Upper lobe of left lung (tissue), 6 donors: Measurements from ENCODE around the gene DNMT3A. TPM values are rescaled to one million over a fixed set of nuclear protein-coding genes. Genes with fewer than 3 reads are reported as not detected.

Source experiments
- ATAC-seq, 2 donors: fragments of 200-7000 bp; cut with Tn5 transposase; one replicate each; pipeline ENCODE4 v1.9.1; 2022; ENCODE audit warnings: mild to moderate bottlenecking in 2 of 2, moderate library complexity in 2 of 2; ENCODE audit not compliant: low FRiP score in 2 of 2
- DNase-seq, 2 donors: peaks; one replicate each; pipeline ENCODE4 v3.0.0-alpha.2; 2019 to 2020
- H3K27ac ChIP-seq, 4 donors: fragments of 200-600 bp; sonication (generic); one replicate each; pipeline ENCODE4 v1.5.1; 2016 to 2019
- H3K27me3 ChIP-seq, 4 donors: fragments of 200-600 bp; sonication (generic); one replicate each; pipeline ENCODE4 v1.5.1; 2017 to 2019
- H3K36me3 ChIP-seq, 4 donors: fragments of 200-600 bp; sonication (generic); one replicate each; pipeline ENCODE4 v1.5.1; 2016 to 2019
- H3K4me1 ChIP-seq, 4 donors: fragments of 200-600 bp; sonication (generic); one replicate each; pipeline ENCODE4 v1.5.1; 2018 to 2019
- H3K4me3 ChIP-seq, 4 donors: fragments of 200-600 bp; sonication (generic); one replicate each; pipeline ENCODE4 v1.5.1; 2017 to 2019; ENCODE audit warnings: mild to moderate bottlenecking in 2 of 4, moderate library complexity in 1 of 4
- H3K9me3 ChIP-seq, 4 donors: fragments of 200-600 bp; sonication (generic); one replicate each; pipeline ENCODE4 v1.5.1; 2018 to 2019
- EP300 ChIP-seq, 4 donors: sonication (generic); formaldehyde crosslinking; IDR thresholded peaks; one replicate each; pipeline ENCODE4 v1.5.1; 2017; ENCODE audit warnings: antibody characterized with exemption in 4 of 4, control low read depth in 2 of 4
- POLR2A ChIP-seq, 4 donors: fragments of 450-650 bp; IDR thresholded peaks; one replicate each; pipeline ENCODE4 v1.5.1; 2016 to 2017; ENCODE audit warnings: antibody characterized with exemption in 4 of 4, mild to moderate bottlenecking in 2 of 4
- POLR2AphosphoS5 ChIP-seq, 2 donors: sonication (generic); formaldehyde crosslinking; IDR thresholded peaks; one replicate each; pipeline ENCODE4 v1.5.1; 2017; ENCODE audit warnings: antibody characterized with exemption in 2 of 2
- WGBS, 2 donors: methylation state at CpG; one replicate each; pipeline ENCODE4 v1.1.5; 2017 to 2018; 5-methylcytosine and 5-hydroxymethylcytosine counted together
- total RNA-seq, 6 donors: library from RNA; depleted of rRNA in 4 of 6; stranded (reverse); fragments of >200 nt in 4 of 6; gene quantifications; one replicate each; pipeline versions ENCODE4 v1.1.0 to v1.2.1, GENCODE V29; 2016 to 2021
- TF ChIP-seq, protein P1 (sequence below), 6 experiments: fragments of 450-650 bp in 4 of 6; fragments of 200-600 bp in 2 of 6; sonication (generic) in 2 of 6; IDR thresholded peaks; one replicate each; pipeline ENCODE4 v1.5.1; 2016 to 2019; ENCODE audit warnings: antibody characterized with exemption in 6 of 6
- donor health status: DM: no; HTN: no; CAD: no; lungs with moderate emphysema.
- donor health status: DM: no; HTN: yes; CAD: no; lungs with severe emphysema.

DNMT3A gene
- total RNA-seq, 6 donors from 2014 or later = 7.8 to 49.2 (median 30.4) TPM

DNA sequence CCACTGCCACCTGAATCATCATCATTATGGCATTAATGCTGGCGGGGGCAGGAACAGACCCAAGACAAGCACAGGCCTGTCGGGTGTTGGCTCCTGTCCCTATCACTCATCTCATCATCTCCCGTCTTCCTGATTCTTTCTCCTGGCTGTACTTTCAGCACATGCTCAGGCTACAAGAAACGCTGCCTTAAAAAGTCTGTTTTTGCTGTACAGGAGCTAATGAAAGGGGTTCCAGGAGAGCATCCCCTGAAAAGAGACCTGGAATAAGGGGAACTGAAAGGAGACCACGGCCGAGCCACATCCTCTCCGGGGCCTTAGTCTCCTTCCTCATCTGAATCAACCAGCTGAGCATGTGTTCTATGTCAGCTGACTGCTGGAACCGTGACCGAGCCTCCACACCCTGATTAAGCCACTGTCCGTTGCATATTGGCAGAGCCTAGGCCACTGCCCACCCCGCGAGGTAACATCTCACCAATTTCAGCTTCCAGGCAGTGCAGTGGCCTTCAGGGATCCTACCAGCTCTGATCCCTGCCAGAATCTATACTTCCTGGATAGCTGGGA is 62.6 kb downstream of the DNMT3A start:
- Histone ChIP-seq H3K4me3 (no peak overlapping the region), H3K4me1 (peaks cover 44 to 57% (median 50%) of the 10 kb centered on the region in 4 donors)
- DNase-seq = peak in 1 of 2 donors; percentile 83

DNA sequence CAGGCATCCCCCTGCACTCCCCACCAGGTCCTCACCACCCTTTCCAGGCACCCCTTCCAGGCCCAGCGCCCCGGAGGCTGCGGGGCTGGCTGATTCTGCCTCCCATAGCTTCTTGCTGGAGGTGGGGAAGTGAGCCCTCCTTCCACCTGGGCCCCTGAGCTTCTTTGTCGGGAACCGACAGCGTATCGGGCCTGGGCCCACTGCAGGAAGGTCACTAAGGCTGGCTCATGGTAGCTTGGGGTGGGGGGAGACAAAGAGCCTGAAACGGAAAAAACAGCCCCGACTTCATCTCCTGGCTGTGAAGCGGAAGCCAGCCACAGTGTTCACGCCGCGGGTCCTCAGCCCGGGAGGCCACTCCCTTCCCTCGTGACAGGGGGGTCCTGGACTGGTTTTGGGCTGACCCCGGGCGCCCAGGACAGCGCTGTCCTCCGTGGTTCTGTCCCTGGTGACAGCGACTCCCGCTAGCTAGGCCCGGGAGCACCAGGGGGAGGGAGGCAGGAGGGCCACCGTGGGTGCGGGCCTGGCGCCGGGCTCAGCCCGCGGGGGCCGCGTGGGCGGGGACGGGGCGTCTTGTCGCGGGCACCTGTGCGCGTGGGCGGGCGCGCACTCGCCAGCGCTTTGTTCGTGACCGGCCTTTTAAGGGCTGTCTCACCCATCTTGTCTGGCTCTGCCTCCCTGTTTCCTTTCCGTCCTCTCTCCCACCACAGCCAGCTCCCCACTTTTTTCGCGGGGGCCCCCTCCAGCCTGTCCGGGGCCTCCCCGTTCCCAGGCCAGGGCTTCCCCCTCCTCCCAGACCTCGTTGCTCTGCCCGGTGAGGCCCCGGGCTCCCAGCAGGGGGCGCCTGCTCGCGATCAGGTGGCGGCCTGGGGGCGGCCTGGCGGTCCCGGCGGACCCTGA is 64.9 kb downstream of the DNMT3A start:
- TF ChIP-seq POLR2A (IDR thresholded peaks at IDR 0.05) = peak in 1 of 4 donors; percentile 18
- TF ChIP-seq POLR2AphosphoS5 (IDR thresholded peaks at IDR 0.05) = peak in 1 of 2 donors; percentile 13
- no peak for TF ChIP-seq EP300 (IDR thresholded peaks at IDR 0.05)
- TF ChIP-seq, protein P1, sequence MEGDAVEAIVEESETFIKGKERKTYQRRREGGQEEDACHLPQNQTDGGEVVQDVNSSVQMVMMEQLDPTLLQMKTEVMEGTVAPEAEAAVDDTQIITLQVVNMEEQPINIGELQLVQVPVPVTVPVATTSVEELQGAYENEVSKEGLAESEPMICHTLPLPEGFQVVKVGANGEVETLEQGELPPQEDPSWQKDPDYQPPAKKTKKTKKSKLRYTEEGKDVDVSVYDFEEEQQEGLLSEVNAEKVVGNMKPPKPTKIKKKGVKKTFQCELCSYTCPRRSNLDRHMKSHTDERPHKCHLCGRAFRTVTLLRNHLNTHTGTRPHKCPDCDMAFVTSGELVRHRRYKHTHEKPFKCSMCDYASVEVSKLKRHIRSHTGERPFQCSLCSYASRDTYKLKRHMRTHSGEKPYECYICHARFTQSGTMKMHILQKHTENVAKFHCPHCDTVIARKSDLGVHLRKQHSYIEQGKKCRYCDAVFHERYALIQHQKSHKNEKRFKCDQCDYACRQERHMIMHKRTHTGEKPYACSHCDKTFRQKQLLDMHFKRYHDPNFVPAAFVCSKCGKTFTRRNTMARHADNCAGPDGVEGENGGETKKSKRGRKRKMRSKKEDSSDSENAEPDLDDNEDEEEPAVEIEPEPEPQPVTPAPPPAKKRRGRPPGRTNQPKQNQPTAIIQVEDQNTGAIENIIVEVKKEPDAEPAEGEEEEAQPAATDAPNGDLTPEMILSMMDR (IDR thresholded peaks at IDR 0.05) = peak; percentile 77 to 87 (median 83)
- ATAC-seq (peak in 1 of 2 donors; percentile 23), DNase-seq (peak; percentile 59 to 93)
- Histone ChIP-seq H3K4me1 (peaks cover 58 to 70% (median 62%) of the 10 kb centered on the region in 4 donors), H3K27ac (peak overlapping the region; percentile 39 to 87 (median 78)), H3K4me3 (peak overlapping the region in 3 of 4 donors; percentile 27 to 50 (median 47)), H3K27me3 (no peaks in the 10 kb centered on the region), H3K36me3 (peaks cover 0 to 15% (median 2%) of the 10 kb centered on the region in 4 donors), H3K9me3 (no peaks in the 10 kb centered on the region)
- WGBS, 2 donors = 24 to 48% methylated on average over 14 to 57 of the region's 60 CpGs

More for the DNA sequence above, 62.6 kb downstream of the DNMT3A start:
- Histone ChIP-seq H3K27me3 (no peaks in the 10 kb centered on the region), H3K9me3 (no peaks in the 10 kb centered on the region), H3K36me3 (peaks cover 0 to 24% (median 9%) of the 10 kb centered on the region in 4 donors), H3K27ac (peak overlapping the region; percentile 31 to 87 (median 76))
- TF ChIP-seq POLR2AphosphoS5 (IDR thresholded peaks at IDR 0.05) = peak in 1 of 2 donors; percentile 44
- TF ChIP-seq EP300 (IDR thresholded peaks at IDR 0.05) = peak in 1 of 4 donors; percentile 48
- TF ChIP-seq POLR2A (IDR thresholded peaks at IDR 0.05) = peak in 1 of 4 donors; percentile 28
- TF ChIP-seq, protein P1 (IDR thresholded peaks at IDR 0.05) = no peak
- WGBS, 2 donors = 39 to 40% methylated on average over 12 of the region's 12 CpGs
- ATAC-seq = peak; percentile 64 to 82

DNA sequence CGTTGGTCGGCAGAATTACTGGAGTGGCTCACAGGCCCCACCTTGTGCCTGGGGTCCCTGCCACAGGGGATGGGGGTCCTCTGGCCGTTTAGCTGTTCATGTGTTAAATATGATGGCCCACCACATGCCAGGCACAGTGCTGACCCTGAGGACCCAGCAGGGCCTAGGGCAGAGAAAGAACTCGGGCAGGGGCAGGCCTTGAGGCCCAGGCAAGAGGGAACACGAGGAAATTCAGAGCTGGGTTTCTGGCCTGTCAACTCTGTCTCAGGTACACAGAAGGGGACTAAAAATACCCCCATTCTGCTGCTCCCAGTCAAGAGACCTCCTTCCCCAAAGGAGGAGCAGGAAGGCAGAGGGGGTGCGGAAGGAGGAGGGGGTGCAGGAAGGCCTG is 66.2 kb downstream of the DNMT3A start:
- TF ChIP-seq POLR2A (IDR thresholded peaks at IDR 0.05) (no peak), POLR2AphosphoS5 (IDR thresholded peaks at IDR 0.05) (no peak), EP300 (IDR thresholded peaks at IDR 0.05) (no peak)
- TF ChIP-seq, protein P1 (IDR thresholded peaks at IDR 0.05) = no peak
- H3K27me3 ChIP-seq = no peaks in the 10 kb centered on the region
- H3K36me3 ChIP-seq = peaks cover 0 to 9% (median 0%) of the 10 kb centered on the region in 4 donors
- no peak overlapping the region for H3K4me3 ChIP-seq
- no peaks in the 10 kb centered on the region for H3K9me3 ChIP-seq
- WGBS, 2 donors = 56 to 72% methylated on average over 2 to 6 of the region's 6 CpGs
- DNase-seq = no peak
- H3K4me1 ChIP-seq = peaks cover 55 to 70% (median 62%) of the 10 kb centered on the region in 4 donors
- ATAC-seq = no peak
- peak overlapping the region; percentile 39 to 87 (median 76) for H3K27ac ChIP-seq

DNA sequence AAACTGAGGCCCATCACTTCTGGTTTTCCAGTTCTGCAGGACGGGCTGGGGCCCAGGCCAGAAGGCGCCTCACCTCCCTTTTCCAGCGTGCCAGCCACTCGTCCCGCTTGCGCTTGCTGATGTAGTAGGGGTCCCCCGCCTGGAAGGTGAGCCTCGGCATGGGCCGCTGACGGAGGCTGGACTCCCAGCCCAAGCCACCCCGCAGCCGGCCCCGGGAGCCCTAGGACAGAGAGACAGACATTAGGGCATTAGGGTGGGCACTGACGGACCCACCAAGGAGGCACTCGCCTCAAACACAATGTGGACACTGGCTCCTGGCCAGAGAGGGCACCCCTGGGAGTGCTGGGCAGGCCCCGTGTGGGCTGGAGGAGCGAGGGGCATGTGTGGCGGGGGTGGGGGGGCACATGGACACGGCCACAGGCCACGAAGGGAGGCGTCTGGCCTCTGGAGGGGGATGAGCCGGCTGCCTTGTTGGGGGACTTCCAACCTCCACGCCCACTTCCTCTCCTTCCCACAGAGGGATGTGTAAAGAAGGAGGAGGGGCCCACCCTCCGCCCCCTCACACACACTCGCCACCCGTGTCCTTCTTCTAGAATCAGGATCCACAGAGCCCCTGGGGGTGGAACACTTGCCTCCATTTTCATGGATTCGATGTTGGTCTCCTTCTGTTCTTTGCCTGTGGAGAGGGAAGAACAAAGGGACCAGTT is 66.7 kb downstream of the DNMT3A start:
- no peaks in the 10 kb centered on the region for H3K9me3 ChIP-seq
- ATAC-seq (peak; percentile 36 to 38), DNase-seq (peak in 1 of 2 donors; percentile 41)
- peak overlapping the region; percentile 39 to 87 (median 76) for H3K27ac ChIP-seq
- TF ChIP-seq POLR2AphosphoS5 (IDR thresholded peaks at IDR 0.05) = peak in 1 of 2 donors; percentile 12
- no peak for TF ChIP-seq EP300 (IDR thresholded peaks at IDR 0.05)
- no peaks in the 10 kb centered on the region for H3K27me3 ChIP-seq
- H3K4me3 ChIP-seq = no peak overlapping the region
- 72 to 100% methylated on average over 2 to 19 of the region's 27 CpGs for WGBS, 2 donors
- H3K36me3 ChIP-seq = peaks cover 0 to 8% (median 0%) of the 10 kb centered on the region in 4 donors
- peaks cover 55 to 70% (median 62%) of the 10 kb centered on the region in 4 donors for H3K4me1 ChIP-seq
